Measurements from ENCODE around the gene TEX2.

- TF ChIP-seq CBX1 (IDR thresholded peaks at IDR 0.05; ENCODE audit: low read depth), result no peak
- no peak for TF ChIP-seq ELF4 (CRISPR knock-in tag; IDR thresholded peaks at IDR 0.05; ENCODE audit: borderline replicate concordance)
- TF ChIP-seq NFYB (CRISPR knock-in tag; IDR thresholded peaks at IDR 0.05), result no peak
- TF ChIP-seq ZNF318 (CRISPR knock-in tag; IDR thresholded peaks at IDR 0.05), result no peak
- TF ChIP-seq ZNF749 (CRISPR knock-in tag; IDR thresholded peaks at IDR 0.05; ENCODE audit: borderline replicate concordance), result no peak
- TF ChIP-seq ETV6 (CRISPR knock-in tag; conservative IDR thresholded peaks at IDR 0.05), result no peak
- no peak for TF ChIP-seq TOE1 (CRISPR knock-in tag; IDR thresholded peaks at IDR 0.05)
- TF ChIP-seq ZNF780A (CRISPR knock-in tag; IDR thresholded peaks at IDR 0.05), result no peak
Measured at GRCh38 chr17:64236827-64237403, 26.1 kb downstream of the TEX2 start.

All from HepG2 (cell line).